Right lobe of liver (tissue), 6 donors: ENCODE data around the gene AJAP1. TPM values are rescaled to one million over a fixed set of nuclear protein-coding genes. Genes with fewer than 3 reads are reported as not detected.

Experiments
- ATAC-seq, 4 donors: fragments of 200-7000 bp; cut with Tn5 transposase; one replicate each; pipeline ENCODE4 v1.9.1; 2020; ENCODE audit warnings: mild to moderate bottlenecking in 4 of 4, moderate library complexity in 4 of 4
- DNase-seq, 3 donors: peaks; one replicate each; pipeline ENCODE4 v3.0.0-alpha.2; 2020
- H3K27ac ChIP-seq, 3 donors: fragments of 200-600 bp; one replicate each; pipeline ENCODE4 v1.8.0; 2022
- H3K27me3 ChIP-seq, 2 donors: fragments of 200-600 bp; one replicate each; pipeline ENCODE4 v1.8.0; 2022
- H3K36me3 ChIP-seq, 4 donors: fragments of 200-600 bp; sonication (generic) in 1 of 4; one replicate each; pipeline versions ENCODE4 v1.5.1 to v1.8.0; 2017 to 2022; ENCODE audit warnings: control low read depth in 1 of 4
- H3K4me1 ChIP-seq, 4 donors: fragments of 200-600 bp; sonication (generic) in 1 of 4; one replicate each; pipeline versions ENCODE4 v1.5.1 to v1.8.0; 2017 to 2022; ENCODE audit warnings: control low read depth in 1 of 4
- H3K4me3 ChIP-seq, 3 donors: fragments of 200-600 bp; one replicate each; pipeline ENCODE4 v1.8.0; 2022
- H3K9me3 ChIP-seq, 4 donors: fragments of 200-600 bp; sonication (generic) in 1 of 4; one replicate each; pipeline versions ENCODE4 v1.5.1 to v1.8.0; 2017 to 2022; ENCODE audit warnings: control low read depth in 1 of 4
- POLR2A ChIP-seq: fragments of 450-650 bp; IDR thresholded peaks from one replicate; pipeline ENCODE4 v1.6.1; 2017; ENCODE audit warnings: antibody characterized with exemption, mild to moderate bottlenecking
- WGBS: methylation state at CpG from one replicate; pipeline ENCODE4 v1.1.6; 2018; ENCODE audit warnings: low coverage, low lambda C conversion rate; ENCODE audit not compliant: insufficient coverage; ENCODE audit errors: missing lambda C conversion rate; 5-methylcytosine and 5-hydroxymethylcytosine counted together
- intact Hi-C, 2 donors: fragments of 100-400 bp; cut with DNase I; formaldehyde crosslinking; loops; one replicate each; pipeline versions ENCODE4 v1.11.2 to v1.14.1; 2022
- total RNA-seq, 6 experiments: library from RNA; depleted of rRNA in 2 of 6; stranded (reverse); fragments of >200 nt in 2 of 6; fragmentation: NEBNext Ultra II Directional in 3 of 6; extraction: Animal tissue kit (Norgen Biotek cat#: 25700) in 3 of 6; gene quantifications; one replicate each; pipeline versions ENCODE4 v1.1.0 to v1.2.4, GENCODE V29; 2016 to 2023
- TF ChIP-seq, protein P1 (sequence below), 4 donors: fragments of 200-600 bp in 3 of 4; fragments of 450-650 bp in 1 of 4; IDR thresholded peaks; one replicate each; pipeline versions ENCODE4 v1.5.1 to v1.8.0; 2016 to 2022; ENCODE audit warnings: antibody characterized with exemption in 4 of 4, mild to moderate bottlenecking in 2 of 4
- donor health status: DM: no; HTN: yes; CAD: no.
- donor health status: DM: no; HTN: no; CAD: no.
- donor health status: DM: no; HTN: no; CAD: no.
- donor health status: DM: no; HTN: yes; CAD: no.
- donor health status: DM: no; HTN: yes; CAD: no.

Gene AJAP1
- total RNA-seq, 6 experiments from 2014 or later: 0.06 to 0.35 (median 0.13) TPM

DNA sequence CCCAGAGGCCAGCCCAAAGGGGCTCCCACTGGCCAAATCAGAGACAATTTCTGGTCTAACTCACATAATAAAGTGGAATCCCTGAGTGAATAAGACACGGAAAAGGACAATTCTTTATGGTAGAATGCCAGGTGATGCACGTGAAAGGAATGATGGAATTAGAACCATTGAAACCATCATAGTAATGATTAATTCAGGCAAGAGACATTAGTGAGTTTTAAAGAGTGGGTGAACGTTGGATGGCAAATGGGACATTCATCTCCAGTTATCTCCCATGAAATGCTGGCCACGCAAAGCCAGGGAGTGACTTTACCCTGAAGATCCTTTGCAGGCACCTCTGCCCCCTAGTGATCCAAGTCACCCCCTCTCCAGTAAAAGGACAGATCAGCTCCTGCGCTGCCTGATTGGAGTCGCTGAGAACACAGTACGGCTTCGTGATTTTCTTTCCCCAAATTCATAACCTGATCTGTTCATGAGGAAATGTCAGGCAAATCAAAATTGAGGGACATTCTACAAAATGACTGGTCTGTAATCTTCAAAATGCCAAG, 87.5 kb downstream of the AJAP1 start:
- H3K27ac ChIP-seq: no peak overlapping the region
- no peak overlapping the region for H3K4me3 ChIP-seq
- intact Hi-C loops: no loop called here
- H3K27me3 ChIP-seq: no peaks in the 10 kb centered on the region
- H3K4me1 ChIP-seq: no peaks in the 10 kb centered on the region
- H3K36me3 ChIP-seq: no peaks in the 10 kb centered on the region
- ATAC-seq (no peak), DNase-seq (no peak)
- H3K9me3 ChIP-seq: no peaks in the 10 kb centered on the region
- WGBS: 48% methylated on average over 7 of the region's 8 CpGs
- TF ChIP-seq POLR2A: no peak
- TF ChIP-seq, protein P1, sequence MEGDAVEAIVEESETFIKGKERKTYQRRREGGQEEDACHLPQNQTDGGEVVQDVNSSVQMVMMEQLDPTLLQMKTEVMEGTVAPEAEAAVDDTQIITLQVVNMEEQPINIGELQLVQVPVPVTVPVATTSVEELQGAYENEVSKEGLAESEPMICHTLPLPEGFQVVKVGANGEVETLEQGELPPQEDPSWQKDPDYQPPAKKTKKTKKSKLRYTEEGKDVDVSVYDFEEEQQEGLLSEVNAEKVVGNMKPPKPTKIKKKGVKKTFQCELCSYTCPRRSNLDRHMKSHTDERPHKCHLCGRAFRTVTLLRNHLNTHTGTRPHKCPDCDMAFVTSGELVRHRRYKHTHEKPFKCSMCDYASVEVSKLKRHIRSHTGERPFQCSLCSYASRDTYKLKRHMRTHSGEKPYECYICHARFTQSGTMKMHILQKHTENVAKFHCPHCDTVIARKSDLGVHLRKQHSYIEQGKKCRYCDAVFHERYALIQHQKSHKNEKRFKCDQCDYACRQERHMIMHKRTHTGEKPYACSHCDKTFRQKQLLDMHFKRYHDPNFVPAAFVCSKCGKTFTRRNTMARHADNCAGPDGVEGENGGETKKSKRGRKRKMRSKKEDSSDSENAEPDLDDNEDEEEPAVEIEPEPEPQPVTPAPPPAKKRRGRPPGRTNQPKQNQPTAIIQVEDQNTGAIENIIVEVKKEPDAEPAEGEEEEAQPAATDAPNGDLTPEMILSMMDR (IDR thresholded peaks at IDR 0.05): no peak

DNA sequence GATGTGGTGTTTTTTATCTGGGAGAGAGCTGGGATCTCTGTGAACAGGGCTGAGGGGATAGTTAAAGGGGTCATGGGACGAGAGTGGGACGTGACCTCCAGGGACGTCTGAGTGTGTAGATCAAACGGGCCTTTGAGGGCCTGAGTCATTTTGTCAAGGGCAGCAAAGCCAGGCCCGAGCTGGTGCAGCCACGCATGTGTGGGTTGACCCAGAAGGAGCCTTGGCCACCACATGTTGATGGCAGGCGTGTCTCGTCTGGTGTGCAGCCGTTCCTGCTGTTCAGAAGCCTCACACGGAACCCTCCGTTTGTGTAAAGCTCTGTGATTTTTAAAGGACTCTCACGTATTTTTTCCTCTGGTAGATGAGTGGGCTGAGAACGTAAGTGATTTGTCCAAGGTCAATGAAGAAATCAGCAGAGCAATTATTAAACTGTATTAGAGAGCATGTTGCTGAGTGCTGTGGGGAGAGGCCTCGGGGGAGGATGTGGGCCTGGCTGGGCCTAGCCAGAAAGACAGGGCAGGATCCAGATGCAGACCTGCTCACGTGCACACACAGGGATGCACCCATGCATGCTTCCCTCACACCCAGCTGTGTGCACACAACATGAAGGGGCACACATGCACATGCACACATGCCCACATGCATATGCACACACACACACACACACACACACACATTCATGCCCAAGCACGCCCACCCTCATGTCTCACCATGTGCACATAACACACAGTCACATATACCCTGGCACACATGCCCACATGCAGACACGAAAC, 89.8 kb downstream of the AJAP1 start:
- H3K4me1 ChIP-seq: no peaks in the 10 kb centered on the region
- ATAC-seq (no peak), DNase-seq (no peak)
- WGBS: 61% methylated on average over 13 of the region's 17 CpGs
- no peak overlapping the region for H3K27ac ChIP-seq
- intact Hi-C loops: no loop called here
- H3K36me3 ChIP-seq: no peaks in the 10 kb centered on the region
- no peaks in the 10 kb centered on the region for H3K9me3 ChIP-seq
- TF ChIP-seq, protein P1 (IDR thresholded peaks at IDR 0.05): no peak
- TF ChIP-seq POLR2A: no peak
- H3K4me3 ChIP-seq: no peak overlapping the region
- no peaks in the 10 kb centered on the region for H3K27me3 ChIP-seq

DNA sequence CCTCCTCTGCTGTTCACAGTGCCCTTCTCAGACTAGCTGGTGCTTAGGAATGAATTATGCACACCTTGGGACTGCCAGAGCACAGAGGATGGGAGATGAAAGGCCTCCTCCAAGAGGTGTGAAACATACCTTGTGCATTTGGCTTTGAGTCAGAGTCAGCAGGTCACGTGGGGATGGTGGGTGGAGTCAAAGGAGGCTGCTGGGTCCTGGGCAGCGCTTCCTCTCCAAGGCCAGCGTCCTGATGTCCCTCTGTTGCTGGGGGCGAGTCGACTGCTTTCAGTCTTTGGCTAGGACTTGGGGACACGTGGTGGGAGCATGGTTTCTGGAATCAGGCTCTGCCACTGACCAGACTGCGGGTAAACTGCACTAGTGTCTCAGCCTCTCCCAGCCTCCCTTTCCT, 91.2 kb downstream of the AJAP1 start:
- intact Hi-C loops: no loop called here
- TF ChIP-seq, protein P1 (IDR thresholded peaks at IDR 0.05): no peak
- TF ChIP-seq POLR2A: no peak
- H3K27ac ChIP-seq: no peak overlapping the region
- ATAC-seq (no peak), DNase-seq (no peak)
- H3K36me3 ChIP-seq: no peaks in the 10 kb centered on the region
- H3K9me3 ChIP-seq: no peaks in the 10 kb centered on the region
- H3K4me3 ChIP-seq: no peak overlapping the region
- 47% methylated on average over 5 of the region's 7 CpGs for WGBS
- no peaks in the 10 kb centered on the region for H3K27me3 ChIP-seq
- no peaks in the 10 kb centered on the region for H3K4me1 ChIP-seq

DNA sequence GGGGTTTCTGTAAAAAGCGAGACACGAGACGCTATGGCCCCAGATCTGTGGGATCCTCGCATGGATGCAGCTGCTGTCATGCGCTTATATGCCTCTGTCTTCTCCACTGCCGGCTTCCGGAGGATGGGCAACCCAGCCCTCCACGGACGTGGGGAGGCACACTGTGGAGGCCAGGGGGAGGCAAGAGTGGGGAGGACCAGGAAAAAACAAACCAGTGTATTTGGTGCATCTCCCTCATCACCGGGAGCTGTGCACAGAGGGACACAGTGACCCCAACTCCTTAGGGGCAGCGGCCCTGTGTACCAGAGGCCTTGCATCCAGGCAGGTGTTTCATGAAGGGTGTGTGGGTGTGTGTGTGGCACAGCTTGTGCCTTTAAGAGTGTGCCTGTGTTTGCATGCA, 95.0 kb downstream of the AJAP1 start:
- H3K36me3 ChIP-seq: no peaks in the 10 kb centered on the region
- TF ChIP-seq POLR2A: no peak
- TF ChIP-seq, protein P1 (IDR thresholded peaks at IDR 0.05): no peak
- no peaks in the 10 kb centered on the region for H3K27me3 ChIP-seq
- ATAC-seq (no peak), DNase-seq (no peak)
- no peaks in the 10 kb centered on the region for H3K9me3 ChIP-seq
- no peak overlapping the region for H3K27ac ChIP-seq
- intact Hi-C loops: no loop called here
- 100% methylated on average over 1 of the region's 11 CpGs for WGBS
- no peaks in the 10 kb centered on the region for H3K4me1 ChIP-seq
- no peak overlapping the region for H3K4me3 ChIP-seq
